DMS53 treated with DMSO at 0.1 percent for 48 hours (cell line): ENCODE measurements around the gene FRMPD4.
"Not testable (repeated sequence)": the region's sequence is repeated elsewhere in the genome, so short reads cannot be mapped to it uniquely, and the experiment has no call there.

Experiments used
- DNase-seq: peaks from one replicate; lab custom pipeline; 2025; ENCODE audit not compliant: unreplicated experiment; lab: John Stamatoyannopoulos, UW

The FRMPD4 gene

DNA sequence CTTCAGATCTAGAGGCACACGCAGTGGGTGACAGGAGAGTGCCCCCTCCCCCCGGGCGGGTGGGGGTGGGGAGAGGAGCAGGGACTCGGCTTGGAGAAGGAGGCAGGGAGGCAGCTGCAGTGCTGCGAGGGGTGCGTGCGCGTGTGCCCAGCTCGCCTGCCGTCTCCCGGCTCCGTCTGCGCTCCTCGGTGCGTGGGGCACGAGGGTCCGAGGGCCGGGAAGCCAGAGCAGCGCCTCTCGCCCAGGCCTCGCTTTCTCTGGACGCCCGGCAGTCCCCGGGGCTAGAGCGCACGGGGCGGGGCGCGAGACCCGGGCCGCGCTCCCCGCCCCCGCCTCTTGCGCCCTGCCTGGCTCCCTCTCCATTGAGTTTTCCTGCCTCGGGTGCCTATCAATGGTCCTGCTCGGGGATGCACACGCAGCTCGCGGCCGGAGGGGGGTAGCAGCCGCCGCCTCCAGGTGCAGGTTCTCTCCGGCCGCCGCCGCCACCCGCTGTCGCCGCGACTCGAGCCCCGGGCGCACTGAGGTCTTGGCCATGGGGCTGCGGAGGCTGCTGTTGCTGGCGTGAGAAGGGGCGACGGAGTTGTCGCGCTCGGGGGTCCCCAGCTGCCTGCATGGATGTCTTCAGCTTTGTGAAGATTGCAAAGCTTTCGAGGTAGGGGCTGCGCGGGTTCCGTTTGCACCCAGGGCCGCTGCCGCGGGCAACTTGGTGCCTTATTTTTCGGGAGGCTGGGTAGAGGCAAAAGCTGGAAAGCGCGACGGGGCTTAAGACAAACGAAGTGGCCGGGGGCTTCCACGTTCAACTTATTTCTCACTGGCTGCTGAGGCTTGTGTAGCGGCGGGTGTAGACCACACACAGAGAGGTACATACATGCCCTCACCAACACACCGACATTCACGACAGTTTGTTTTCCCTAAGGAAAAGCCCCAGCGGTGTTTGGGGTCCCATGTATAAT, at the start of gene FRMPD4:
Gene FRMPD4, plus strand, starts transcription at position 113 of the 953 bp plus-strand sequence. Its CDS starts 499 bp downstream, at position 612.
- DNase-seq, result no peak

DNA sequence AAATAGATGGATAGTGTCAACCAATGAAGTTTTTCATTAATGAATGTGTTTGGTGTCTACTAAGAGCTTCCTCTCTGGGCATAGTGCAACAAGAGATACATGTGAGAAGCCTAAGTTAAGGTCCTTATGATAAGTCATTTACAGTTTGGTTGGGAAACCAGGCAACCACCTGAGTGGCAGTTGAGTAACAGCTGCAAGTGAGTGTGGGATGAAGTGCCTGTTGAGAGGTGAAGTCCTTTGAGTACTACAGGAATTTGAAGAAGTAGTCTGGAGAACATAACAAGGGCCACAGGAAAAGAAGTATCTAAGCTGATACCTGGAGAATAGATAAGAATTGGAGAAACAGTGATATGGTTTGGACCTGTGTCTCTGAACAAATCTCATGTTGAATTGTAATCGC, 48.5 kb upstream of the FRMPD4 start:
- no peak for DNase-seq

DNA sequence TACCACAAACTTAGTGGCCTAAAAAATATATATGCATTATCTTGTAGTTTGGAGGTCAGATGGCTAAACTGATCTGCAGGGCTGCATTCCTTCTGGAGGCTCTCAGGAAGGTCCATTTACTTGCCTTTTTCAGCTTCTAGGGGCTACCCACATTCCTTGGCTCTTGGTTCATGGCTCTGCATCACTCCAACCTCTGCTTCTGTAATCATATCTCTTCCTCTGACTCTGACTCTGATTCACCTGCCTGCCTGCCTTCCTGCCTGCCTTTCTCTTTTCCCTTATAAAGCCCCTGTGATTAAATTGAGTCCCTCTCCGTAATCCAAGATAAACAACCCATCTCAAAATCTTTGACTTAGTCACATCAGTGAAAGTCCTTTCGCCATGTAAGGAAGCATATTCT, 25.0 kb upstream of the FRMPD4 start:
- no peak for DNase-seq

- no peak for DNase-seq
Measured at GRCh38 chrX:12115377-12115776, 22.9 kb upstream of the FRMPD4 start.

- no peak for DNase-seq
Measured at GRCh38 chrX:12118134-12118533, 20.1 kb upstream of the FRMPD4 start.

- no peak for DNase-seq
Measured at GRCh38 chrX:12128017-12128416, 10.3 kb upstream of the FRMPD4 start.

DNA sequence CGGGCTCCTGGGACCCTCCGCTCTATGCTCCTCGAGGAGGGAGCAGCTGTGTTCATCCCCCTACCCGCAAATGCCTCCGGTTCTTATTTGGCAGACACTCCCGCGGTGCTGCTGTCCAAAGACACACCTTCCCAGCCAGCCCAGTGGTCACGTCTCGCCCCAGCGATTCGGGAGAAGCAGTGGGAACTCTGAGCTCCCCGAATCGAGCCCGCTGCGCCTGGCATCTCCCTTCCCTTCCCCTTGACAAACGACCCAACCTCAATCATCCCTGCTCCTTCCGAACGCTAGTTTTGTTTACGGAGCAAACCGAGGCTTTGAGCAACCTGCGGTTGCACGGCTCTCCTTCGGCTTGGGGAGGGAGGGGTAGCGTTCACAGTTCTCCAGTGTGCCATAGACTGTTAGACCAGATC, 317 bp upstream of the FRMPD4 start:
- DNase-seq, result no peak

DNA sequence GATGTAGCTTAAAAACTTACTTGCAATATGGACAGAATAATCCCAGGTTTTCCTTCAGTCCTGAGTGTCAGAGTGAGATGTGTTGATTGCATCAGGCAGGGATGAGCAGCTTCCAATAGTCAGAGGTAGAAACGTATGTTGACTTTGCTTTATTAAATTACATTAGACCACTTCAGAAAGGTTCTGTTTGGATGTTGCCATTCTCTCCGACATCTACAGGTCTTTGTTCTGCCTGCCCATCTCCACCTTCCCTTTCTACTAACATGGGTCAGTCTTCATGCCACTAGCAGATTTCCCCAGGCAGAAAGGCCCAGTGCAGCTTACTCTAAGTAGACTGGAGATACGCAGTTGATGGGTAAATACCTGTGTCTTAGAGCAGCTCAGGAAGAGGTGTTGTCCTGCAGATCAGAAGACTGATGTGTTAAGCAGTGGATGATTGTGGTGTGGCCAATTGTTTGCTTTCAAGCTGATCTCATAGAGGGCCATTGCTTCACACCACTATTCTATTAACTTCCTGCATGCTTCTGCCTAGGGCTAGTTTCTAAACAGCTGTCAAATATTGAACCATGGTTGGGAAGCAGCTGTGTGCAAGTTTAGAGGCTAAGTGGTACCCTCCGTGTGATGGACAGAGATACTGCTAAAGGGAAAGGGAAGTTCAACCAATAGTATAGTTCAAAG, 1.8 kb downstream of the FRMPD4 start:
- DNase-seq, result no peak

- no peak for DNase-seq
Measured at GRCh38 chrX:12141511-12141910, 3.2 kb downstream of the FRMPD4 start.

GRCh38 chrX:12142661-12143060, 4.4 kb downstream of the FRMPD4 start:
- no peak for DNase-seq

- DNase-seq, result no peak
Measured at GRCh38 chrX:12145402-12145801, 7.1 kb downstream of the FRMPD4 start.

DNA sequence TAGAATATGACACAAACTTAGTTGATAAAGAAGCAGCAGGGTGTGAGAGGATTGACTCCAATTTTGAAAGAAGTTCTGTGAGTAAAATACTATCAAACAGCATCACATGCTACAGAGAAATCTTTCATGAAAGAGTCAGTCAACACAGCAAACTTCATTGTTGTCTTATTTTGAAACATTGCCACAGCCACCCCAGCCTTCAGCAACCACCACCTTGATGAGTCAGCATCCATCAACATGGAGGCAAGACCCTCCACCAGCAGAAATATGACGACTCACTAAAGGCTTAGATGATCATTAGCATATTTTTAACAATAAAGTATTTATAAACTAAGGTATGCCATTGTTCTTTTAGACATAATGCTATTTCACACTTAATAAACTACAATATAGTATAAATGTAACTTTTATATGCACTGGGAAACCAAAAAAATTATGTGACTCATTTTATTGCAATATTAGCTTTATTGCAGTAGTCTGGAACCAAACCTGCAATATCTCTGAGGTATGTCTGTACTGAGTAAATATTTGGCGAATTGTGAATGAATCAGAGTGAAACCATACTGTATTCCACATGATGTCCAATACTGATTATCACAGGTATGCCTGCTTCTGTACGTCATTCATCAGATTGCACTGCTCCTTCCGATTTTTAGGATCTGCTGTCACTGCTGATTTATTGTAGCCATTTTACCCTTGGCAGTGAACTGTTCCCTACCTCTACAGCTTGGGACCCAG, 11.6 kb downstream of the FRMPD4 start:
- peak; percentile 12 for DNase-seq

GRCh38 chrX:12153317-12153716, 15.0 kb downstream of the FRMPD4 start:
- no peak for DNase-seq

GRCh38 chrX:12153741-12154140, 15.5 kb downstream of the FRMPD4 start:
- no peak for DNase-seq

DNA sequence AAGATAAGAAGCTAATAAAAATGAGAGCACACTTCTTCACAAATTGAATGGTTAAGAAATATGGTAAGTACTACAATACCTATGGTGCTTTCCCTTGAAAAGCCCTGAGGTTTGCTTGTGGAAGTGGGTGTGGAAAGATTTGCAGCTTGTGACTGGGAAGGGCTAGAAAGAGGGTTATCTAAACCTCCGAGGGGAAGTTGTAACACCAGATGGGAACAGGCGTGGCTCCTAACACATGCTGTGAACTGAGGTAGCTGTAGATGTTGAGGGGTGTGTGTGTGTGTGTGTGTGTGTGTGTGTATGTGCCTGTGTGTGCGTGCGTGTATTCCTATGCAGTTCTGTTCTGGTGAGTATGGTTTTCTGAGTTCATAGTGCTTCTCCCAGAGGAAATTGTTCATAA, 21.5 kb downstream of the FRMPD4 start:
- DNase-seq, result no peak

DNA sequence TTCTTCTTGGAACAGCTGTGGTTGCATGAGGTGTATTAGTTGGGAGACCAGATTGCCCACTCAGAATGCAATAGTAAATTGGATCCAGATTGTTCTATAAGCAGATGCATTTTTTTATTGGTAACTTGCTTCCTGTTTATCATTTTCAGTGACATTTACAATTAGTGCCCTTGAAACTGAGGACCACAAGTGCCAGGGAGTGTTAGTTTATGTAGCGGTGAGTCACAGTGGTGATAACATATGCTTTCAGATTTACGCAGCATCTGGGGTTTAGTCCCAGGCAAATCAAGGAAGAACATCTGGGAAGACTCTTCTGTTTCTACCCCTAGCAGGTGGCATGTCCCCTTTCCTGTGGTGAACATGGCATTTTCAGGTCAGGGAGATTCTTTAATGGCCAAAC, 24.1 kb downstream of the FRMPD4 start:
- DNase-seq, result peak; percentile 14

DNA sequence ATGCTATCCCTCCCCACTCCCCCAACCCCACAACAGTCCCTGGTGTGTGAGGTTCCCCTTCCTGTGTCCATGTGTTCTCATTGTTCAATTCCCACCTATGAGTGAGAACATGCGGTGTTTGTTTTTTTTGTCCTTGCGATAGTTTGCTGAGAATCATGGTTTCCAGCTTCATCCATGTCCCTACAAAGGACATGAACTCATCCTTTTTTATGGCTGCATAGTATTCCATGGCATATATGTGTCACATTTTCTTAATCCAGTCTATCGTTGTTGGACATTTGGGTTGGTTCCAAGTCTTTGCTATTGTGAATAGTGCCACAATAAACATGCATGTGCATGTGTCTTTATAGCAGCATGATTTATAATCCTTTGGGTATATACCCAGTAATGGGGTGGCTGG, 25.9 kb downstream of the FRMPD4 start:
- DNase-seq, result not testable (repeated sequence)

- no peak for DNase-seq
Measured at GRCh38 chrX:12170755-12171154, 32.5 kb downstream of the FRMPD4 start.

DNA sequence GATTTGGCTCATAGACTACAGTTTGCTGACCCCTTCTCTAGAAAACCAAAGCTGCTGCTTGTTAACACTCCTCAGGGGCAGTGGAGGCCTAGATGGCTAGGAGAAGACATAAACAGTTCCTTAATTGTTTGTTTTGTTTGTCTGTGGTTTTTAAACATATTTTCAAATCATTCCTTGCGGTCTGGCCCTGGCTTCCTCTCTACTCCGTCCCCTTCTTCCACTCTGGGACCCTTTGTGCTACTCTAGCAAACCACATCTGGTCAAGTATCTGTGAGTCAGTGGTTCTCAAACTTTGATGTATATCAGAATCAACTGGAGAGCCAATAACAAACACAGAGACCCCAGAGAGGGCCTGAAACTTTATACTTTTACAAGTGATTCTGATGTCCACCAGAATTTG, 36.1 kb downstream of the FRMPD4 start:
- no peak for DNase-seq

DNA sequence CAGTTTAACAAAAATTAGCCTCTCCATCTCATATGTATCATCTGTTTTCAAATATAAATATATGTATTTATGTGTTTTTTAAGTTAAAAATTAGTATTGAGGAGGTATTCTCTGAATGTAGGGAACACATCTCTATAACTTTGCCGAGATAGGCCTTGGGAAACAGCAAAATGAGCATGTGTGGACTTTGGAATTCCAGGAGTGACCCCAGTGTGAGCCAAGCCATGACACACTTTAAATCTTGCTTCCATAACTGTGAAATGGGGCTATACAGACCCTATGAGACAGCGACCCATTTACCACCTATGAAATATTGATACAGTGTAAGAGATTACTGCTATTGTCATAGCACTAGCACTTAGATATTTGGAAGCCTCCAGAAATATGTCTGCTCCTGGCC, 58.8 kb downstream of the FRMPD4 start:
- DNase-seq, result no peak

GRCh38 chrX:12206413-12206812, 68.1 kb downstream of the FRMPD4 start:
- DNase-seq, result no peak
